Measurements from ENCODE around the gene RANBP10. TPM values are rescaled to one million over a fixed set of nuclear protein-coding genes. Genes with fewer than 3 reads are reported as not detected.
A peak's percentile ranks its signal among the peaks of the same experiment; 100 is the strongest.

The RANBP10 gene
- total RNA-seq, 2 experiments from 2014 or later: 14.9 to 18.1 TPM

DNA sequence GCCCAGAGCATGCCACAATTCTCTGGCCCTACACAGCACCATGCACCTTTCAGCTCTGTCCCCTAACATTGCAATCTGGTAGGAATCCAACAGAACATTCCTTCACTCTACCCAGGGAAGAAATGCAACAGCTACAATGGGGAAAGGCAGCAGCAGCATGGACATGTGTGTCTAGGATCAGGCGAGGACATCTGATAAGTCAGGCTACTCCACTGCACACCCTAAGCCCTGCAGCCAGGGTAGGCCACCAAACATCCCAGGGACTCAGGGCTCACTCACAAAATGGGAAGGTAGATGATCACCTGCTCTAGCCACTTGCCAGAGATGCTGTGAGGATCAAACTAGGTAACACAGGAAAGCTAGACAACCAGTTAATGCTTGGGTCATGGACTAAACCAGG, 5.1 kb downstream of the RANBP10 start:
- no peak overlapping the region for H3K4me3 Mint-ChIP-seq
- intact Hi-C loops (cut with micrococcal nuclease): loop anchor here (10.0 kb wide), 1 partner anchor 276 kb away; the partner anchor contains the start of gene RIPOR1

GRCh38 chr16:67800338-67800926, 5.9 kb downstream of the RANBP10 start:
- DNase-seq: no peak
- H3K27ac Mint-ChIP-seq: peak overlapping the region; percentile 38
- intact Hi-C loops (cut with micrococcal nuclease): loop anchor here (10.0 kb wide), 1 partner anchor 276 kb away; the partner anchor contains the start of gene RIPOR1
- no peaks in the 10 kb centered on the region for H3K27me3 Mint-ChIP-seq
- CTCF ChIA-PET: interaction anchor here (1.1 to 5.3 kb wide), 4 partner anchors 8 to 240 kb away, joined by 3 to 51 read pairs (median 4); no protein-coding TSS in a partner anchor
- peaks cover 62% of the 10 kb centered on the region for H3K4me1 Mint-ChIP-seq (ENCODE audit: low read depth)
- H3K4me3 Mint-ChIP-seq: no peak overlapping the region
- H3K36me3 Mint-ChIP-seq: peaks cover 35% of the 10 kb centered on the region
- no peaks in the 10 kb centered on the region for H3K9me3 Mint-ChIP-seq
- POLR2A ChIA-PET: interaction anchor here (0.8 kb wide), 1 partner anchor 8 kb away, joined by 5 read pairs; no protein-coding TSS in a partner anchor

More for the DNA sequence above, 5.1 kb downstream of the RANBP10 start:
- Mint-ChIP-seq H3K9me3 (no peaks in the 10 kb centered on the region), H3K36me3 (peaks cover 35% of the 10 kb centered on the region), H3K4me1 (ENCODE audit: low read depth) (peaks cover 64% of the 10 kb centered on the region), H3K27me3 (no peaks in the 10 kb centered on the region), H3K27ac (peak overlapping the region; percentile 78)
- no peak for DNase-seq
- ChIA-PET POLR2A (interaction anchor here (0.8 kb wide), 1 partner anchor 9 kb away, joined by 5 read pairs; no protein-coding TSS in a partner anchor), CTCF (interaction anchor here (1.1 to 5.3 kb wide), 3 partner anchors 15 to 239 kb away, joined by 3 to 51 read pairs (median 4); no protein-coding TSS in a partner anchor)

DNA sequence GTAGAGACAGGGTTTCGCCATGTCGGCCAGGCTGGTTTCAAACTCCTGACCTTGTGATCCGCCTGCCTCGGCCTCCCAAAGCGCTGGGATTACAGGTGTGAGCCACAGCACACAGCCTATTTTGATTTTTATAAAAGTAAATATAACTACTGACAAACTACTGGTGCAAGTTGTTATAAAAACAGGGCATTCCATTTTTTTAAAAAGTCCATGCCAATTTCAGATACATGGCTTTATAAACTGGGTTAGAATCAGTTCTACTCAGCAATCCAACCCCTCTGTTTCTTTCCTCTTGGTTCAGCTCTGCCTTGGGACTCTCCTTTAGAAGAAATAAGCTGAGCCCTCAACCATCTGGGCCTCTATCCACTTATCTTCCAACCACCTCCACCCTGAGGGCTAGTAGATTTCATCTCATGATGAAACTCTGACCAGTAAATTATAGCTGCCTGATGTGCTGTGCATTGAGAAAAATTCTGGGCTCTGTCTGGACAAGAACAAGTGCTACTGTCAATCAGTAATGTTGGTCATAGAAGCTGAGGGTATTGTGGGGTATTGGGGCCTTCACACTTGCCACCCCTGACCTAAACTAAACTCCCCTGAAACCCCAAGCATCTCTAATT, 10.2 kb downstream of the RANBP10 start:
- Mint-ChIP-seq H3K27ac (no peak overlapping the region), H3K4me3 (no peak overlapping the region), H3K27me3 (no peaks in the 10 kb centered on the region), H3K4me1 (ENCODE audit: low read depth) (peaks cover 26% of the 10 kb centered on the region), H3K36me3 (peaks cover 13% of the 10 kb centered on the region), H3K9me3 (no peaks in the 10 kb centered on the region)
- no peak for DNase-seq
- intact Hi-C loops (cut with micrococcal nuclease): no loop called here
- CTCF ChIA-PET: interaction anchor here (1.3 to 2.1 kb wide), 2 partner anchors 20 to 276 kb away, joined by 3 to 9 read pairs; no protein-coding TSS in a partner anchor
- POLR2A ChIA-PET: interaction anchor here (0.6 kb wide), 1 partner anchor 57 kb away, joined by 3 read pairs; no protein-coding TSS in a partner anchor

DNA sequence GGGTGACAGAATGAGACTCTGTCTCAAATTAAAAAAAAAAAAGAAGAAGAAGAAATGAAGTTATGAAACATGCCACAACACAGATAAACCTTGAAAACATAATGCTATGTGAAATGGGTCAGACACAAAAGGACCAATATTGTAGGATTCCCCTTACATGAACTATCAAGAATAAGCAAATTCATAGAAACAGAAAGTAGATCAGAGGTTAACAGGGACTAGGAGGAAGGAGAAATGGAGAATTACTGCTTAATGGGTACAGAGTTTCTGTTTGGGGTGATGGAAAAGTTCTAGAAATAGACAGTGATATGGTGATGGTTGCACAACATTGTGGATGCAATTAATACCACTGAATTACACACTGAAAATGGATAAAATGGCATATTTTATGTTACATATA, 16.3 kb downstream of the RANBP10 start:
- ChIA-PET CTCF (no interaction called here), POLR2A (no interaction called here)
- intact Hi-C loops (cut with micrococcal nuclease): no loop called here
- no peak for DNase-seq
- H3K9me3 Mint-ChIP-seq: no peaks in the 10 kb centered on the region
- H3K27me3 Mint-ChIP-seq: no peaks in the 10 kb centered on the region
- H3K4me1 Mint-ChIP-seq (ENCODE audit: low read depth): peaks cover 12% of the 10 kb centered on the region
- no peak overlapping the region for H3K4me3 Mint-ChIP-seq
- no peak overlapping the region for H3K27ac Mint-ChIP-seq
- H3K36me3 Mint-ChIP-seq: no peaks in the 10 kb centered on the region

DNA sequence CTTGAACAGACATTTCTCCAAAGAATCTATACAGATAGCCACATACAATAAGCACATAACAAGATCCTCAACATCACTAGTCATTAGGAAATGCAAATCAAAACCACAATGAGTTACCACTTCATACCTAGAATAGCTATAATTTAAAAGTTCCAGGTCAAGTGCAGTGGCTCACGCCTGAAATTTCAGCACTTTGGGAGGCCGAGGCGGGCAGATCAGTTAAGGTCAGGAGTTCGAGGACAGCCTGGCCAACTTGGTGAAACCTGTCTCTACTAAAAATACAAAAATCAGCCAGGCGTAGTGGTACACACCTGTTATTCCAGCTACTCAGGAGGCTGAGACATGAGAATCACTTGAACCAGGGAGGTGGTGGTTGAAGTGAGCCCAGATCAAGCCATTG, 19.9 kb downstream of the RANBP10 start:
- ChIA-PET POLR2A (no interaction called here), CTCF (interaction anchor here (1.3 kb wide), 1 partner anchor 30 kb away, joined by 7 read pairs; no protein-coding TSS in a partner anchor)
- no peaks in the 10 kb centered on the region for H3K36me3 Mint-ChIP-seq
- intact Hi-C loops (cut with micrococcal nuclease): no loop called here
- no peaks in the 10 kb centered on the region for H3K9me3 Mint-ChIP-seq
- no peak for DNase-seq
- no peak overlapping the region for H3K27ac Mint-ChIP-seq
- H3K27me3 Mint-ChIP-seq: no peaks in the 10 kb centered on the region
- H3K4me1 Mint-ChIP-seq (ENCODE audit: low read depth): peaks cover 14% of the 10 kb centered on the region
- H3K4me3 Mint-ChIP-seq: no peak overlapping the region

DNA sequence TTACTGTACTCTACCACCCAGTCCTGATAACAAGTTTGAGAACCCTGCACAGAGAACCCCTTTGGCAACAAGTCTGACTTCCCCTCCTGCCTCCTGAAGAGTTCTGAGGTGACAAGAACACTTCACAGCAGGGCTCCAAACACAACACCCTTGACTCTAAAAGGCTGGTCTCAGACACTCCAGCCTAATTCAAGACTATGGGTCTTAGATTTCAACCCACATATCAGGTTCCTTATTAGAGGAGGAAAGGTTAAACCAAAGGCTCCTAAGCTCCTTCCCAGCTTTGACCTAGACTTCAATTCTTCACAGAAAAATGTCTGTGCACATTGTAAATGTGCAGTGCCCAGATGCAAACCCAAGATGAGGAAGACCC, 23.0 kb downstream of the RANBP10 start:
- POLR2A ChIA-PET: interaction anchor here (0.7 kb wide), 1 partner anchor 151 kb away, joined by 3 read pairs; no protein-coding TSS in a partner anchor
- Mint-ChIP-seq H3K36me3 (peaks cover 1% of the 10 kb centered on the region), H3K27ac (no peak overlapping the region), H3K4me1 (ENCODE audit: low read depth) (peaks cover 25% of the 10 kb centered on the region), H3K27me3 (no peaks in the 10 kb centered on the region), H3K4me3 (no peak overlapping the region), H3K9me3 (no peaks in the 10 kb centered on the region)
- intact Hi-C loops (cut with micrococcal nuclease): no loop called here
- CTCF ChIA-PET: interaction anchor here (0.7 kb wide), 1 partner anchor 33 kb away, joined by 5 read pairs; no protein-coding TSS in a partner anchor
- no peak for DNase-seq

GRCh38 chr16:67782567-67783352, 23.6 kb downstream of the RANBP10 start:
- peaks cover 25% of the 10 kb centered on the region for H3K4me1 Mint-ChIP-seq (ENCODE audit: low read depth)
- intact Hi-C loops (cut with micrococcal nuclease): no loop called here
- ChIA-PET CTCF (interaction anchor here (2.2 kb wide), 1 partner anchor 34 kb away, joined by 8 read pairs; no protein-coding TSS in a partner anchor), POLR2A (no interaction called here)
- H3K36me3 Mint-ChIP-seq: peaks cover 1% of the 10 kb centered on the region
- DNase-seq: no peak
- H3K27ac Mint-ChIP-seq: no peak overlapping the region
- no peaks in the 10 kb centered on the region for H3K27me3 Mint-ChIP-seq
- no peaks in the 10 kb centered on the region for H3K9me3 Mint-ChIP-seq
- no peak overlapping the region for H3K4me3 Mint-ChIP-seq

DNA sequence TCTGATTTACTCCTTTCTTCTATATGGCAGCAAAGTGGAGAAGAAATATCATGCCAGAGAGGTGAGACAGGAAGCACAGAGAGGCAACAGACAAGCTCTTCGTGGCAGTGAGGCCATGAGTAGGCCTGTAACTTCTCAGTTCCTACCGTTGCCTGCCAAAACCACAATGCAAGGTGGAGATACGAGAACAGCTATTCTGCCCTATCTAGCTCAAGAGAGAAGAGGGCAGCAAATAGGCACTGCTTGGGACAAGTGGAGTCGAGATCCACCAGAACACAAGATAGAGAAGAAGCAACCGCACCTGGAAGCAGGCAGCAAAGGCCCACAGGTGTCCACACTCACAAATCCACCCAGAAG, 24.8 kb downstream of the RANBP10 start:
- intact Hi-C loops (cut with micrococcal nuclease): no loop called here
- peak overlapping the region; percentile 31 for H3K27ac Mint-ChIP-seq
- H3K4me3 Mint-ChIP-seq: no peak overlapping the region
- POLR2A ChIA-PET: no interaction called here
- H3K27me3 Mint-ChIP-seq: no peaks in the 10 kb centered on the region
- no peaks in the 10 kb centered on the region for H3K9me3 Mint-ChIP-seq
- peak; percentile 20 for DNase-seq
- peaks cover 22% of the 10 kb centered on the region for H3K4me1 Mint-ChIP-seq (ENCODE audit: low read depth)
- H3K36me3 Mint-ChIP-seq: peaks cover 1% of the 10 kb centered on the region
- CTCF ChIA-PET: interaction anchor here (2.2 kb wide), 1 partner anchor 35 kb away, joined by 8 read pairs; no protein-coding TSS in a partner anchor

DNA sequence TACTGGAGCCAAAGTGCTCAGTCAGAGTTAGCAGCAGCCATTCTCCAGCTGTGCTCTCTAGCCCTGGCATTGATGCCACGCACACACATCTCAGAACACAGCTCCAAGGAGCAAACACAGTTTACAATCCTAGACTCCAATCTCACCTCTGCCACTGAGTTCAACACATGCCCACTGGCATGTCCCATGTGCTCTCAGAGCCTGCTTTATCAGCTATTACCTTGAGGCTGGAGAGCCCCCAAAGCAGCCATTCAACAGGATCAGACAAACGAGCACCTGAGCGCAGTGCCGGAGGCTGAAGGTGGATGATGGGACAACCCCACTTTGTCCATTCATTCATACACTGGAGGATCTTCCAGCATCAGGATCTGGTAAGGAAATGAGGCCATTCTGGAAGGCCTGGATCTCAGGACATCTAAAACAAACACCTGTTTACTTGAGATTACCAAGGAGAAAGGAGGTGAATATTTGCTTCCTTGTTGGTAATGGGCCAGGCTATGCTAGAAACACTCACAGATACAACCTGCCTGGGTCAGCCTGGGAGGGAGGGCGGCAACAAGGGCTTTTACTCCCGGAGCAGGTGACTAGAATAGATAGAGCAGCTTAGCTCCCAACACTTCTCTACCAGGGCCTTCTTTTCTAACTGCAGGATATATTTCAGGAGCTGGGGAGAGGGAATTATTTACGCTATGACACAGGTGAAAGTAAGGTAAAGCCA, 25.4 kb downstream of the RANBP10 start:
- Mint-ChIP-seq H3K36me3 (peaks cover 1% of the 10 kb centered on the region), H3K27me3 (no peaks in the 10 kb centered on the region), H3K9me3 (no peaks in the 10 kb centered on the region), H3K27ac (peak overlapping the region; percentile 36), H3K4me3 (no peak overlapping the region), H3K4me1 (ENCODE audit: low read depth) (peaks cover 22% of the 10 kb centered on the region)
- ChIA-PET POLR2A (no interaction called here), CTCF (interaction anchor here (0.6 to 2.2 kb wide), 2 partner anchors 26 to 35 kb away, joined by 5 to 8 read pairs; partner anchors contain the start of genes RANBP10 and TSNAXIP1)
- intact Hi-C loops (cut with micrococcal nuclease): no loop called here
- no peak for DNase-seq

DNA sequence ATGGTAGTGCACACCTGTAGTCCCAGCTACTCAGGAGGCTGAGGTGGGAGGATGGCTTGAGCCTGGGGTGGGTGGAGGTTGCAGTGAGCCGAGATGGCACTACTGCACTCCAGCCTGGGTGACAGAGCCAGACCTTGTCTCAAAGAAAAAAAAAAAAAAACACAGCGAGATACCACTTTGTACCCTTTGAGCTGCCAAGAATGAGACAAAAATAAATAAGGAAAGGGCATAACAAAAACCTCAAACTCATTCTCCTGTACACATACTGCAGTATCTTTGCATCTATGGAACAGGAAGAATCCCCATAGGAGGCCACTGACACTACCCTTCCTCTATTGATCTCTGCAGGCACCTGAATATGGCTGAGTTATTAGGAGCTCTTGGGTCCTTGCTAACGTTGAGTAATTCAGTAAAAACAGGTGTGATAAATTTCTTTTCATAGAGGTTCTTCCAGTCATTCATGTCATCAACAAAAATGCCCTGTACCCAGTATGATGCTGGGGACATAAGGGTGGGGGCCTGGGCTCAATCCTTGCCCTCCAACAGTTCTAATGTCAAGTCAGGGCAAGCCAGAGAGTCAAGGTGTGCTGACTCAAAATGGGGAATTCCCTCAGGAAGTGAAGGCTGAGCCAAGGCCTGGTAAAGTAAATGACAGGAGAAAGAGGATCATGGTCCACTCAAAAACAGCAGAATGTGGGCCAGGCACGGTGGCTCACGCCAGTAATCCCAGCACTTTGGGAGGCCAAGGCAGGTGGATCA, 26.9 kb downstream of the RANBP10 start:
- Mint-ChIP-seq H3K36me3 (peaks cover 3% of the 10 kb centered on the region), H3K27me3 (no peaks in the 10 kb centered on the region), H3K27ac (no peak overlapping the region), H3K4me3 (no peak overlapping the region), H3K4me1 (ENCODE audit: low read depth) (peaks cover 23% of the 10 kb centered on the region), H3K9me3 (no peaks in the 10 kb centered on the region)
- CTCF ChIA-PET: interaction anchor here (0.9 to 1.0 kb wide), 2 partner anchors 108 to 538 kb away, joined by 3 read pairs; no protein-coding TSS in a partner anchor
- POLR2A ChIA-PET: no interaction called here
- intact Hi-C loops (cut with micrococcal nuclease): no loop called here
- DNase-seq: no peak

DNA sequence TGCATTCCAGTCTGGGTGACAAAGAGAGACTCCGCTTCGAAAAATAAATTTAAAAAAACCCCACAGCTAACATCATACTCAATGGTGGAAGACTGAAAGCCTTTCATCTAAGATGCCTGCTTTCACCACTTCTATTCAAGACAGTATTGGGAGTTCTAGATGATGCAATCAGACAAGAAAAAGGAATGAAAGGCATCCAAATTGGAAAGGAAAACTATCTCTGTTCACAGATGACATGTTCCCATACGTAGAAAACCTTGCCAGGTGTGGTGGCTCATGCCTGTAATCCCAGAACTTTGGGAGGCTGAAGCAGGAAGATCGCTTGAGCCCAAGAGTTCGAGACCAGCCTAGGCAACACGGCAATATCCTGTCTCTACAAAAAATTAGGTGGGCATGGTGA, 31.1 kb downstream of the RANBP10 start:
- Mint-ChIP-seq H3K9me3 (no peaks in the 10 kb centered on the region), H3K27ac (no peak overlapping the region), H3K4me3 (no peak overlapping the region), H3K4me1 (ENCODE audit: low read depth) (peaks cover 10% of the 10 kb centered on the region), H3K36me3 (peaks cover 10% of the 10 kb centered on the region), H3K27me3 (no peaks in the 10 kb centered on the region)
- DNase-seq: no peak
- CTCF ChIA-PET: interaction anchor here (1.2 kb wide), 1 partner anchor 41 kb away, joined by 4 read pairs; no protein-coding TSS in a partner anchor
- intact Hi-C loops (cut with micrococcal nuclease): no loop called here
- POLR2A ChIA-PET: no interaction called here
